GM12878 (cell line): ENCODE results near the gene SPATA24. TPM values are rescaled to one million over a fixed set of nuclear protein-coding genes. Genes with fewer than 3 reads are reported as not detected.

Experiments
- ATAC-seq: fragments of 200-7000 bp; cut with Tn5 transposase; 3 replicates; pipeline ENCODE4 v1.9.1; 2020; ENCODE audit warnings: mild to moderate bottlenecking, moderate library complexity
- BruUV-seq: library from RNA; stranded (reverse); fragments of 400-500 nt; replicated peaks from 2 replicates; lab custom pipeline; 2021; lab: Mats Ljungman, UMichigan
- CTCF ChIA-PET: fragments of 300-600 bp; sonication (Branson Sonifier 250); formaldehyde crosslinking; extraction: SDS; loops from one replicate; lab custom pipeline; 2021; ENCODE audit warnings: inconsistent platforms; lab: Yijun Ruan, JAX
- POLR2A ChIA-PET: fragments of 350-600 bp; formaldehyde crosslinking; extraction: SDS; loops from one replicate; lab custom pipeline; 2021; ENCODE audit warnings: inconsistent platforms; lab: Charles Lee
- RAD21 ChIA-PET: fragments of 300-600 bp; sonication (Branson Sonifier 250); formaldehyde crosslinking; loops from one replicate; lab custom pipeline; 2023; ENCODE audit warnings: antibody characterized with exemption; ENCODE audit not compliant: unreplicated experiment; lab: Charles Lee
- SMC1A ChIA-PET: fragments of 300-600 bp; sonication (Branson Sonifier 250); formaldehyde crosslinking; loops from one replicate; lab custom pipeline; 2023; ENCODE audit not compliant: unreplicated experiment, uncharacterized antibody; lab: Charles Lee
- DNase-seq: peaks from one replicate; pipeline ENCODE4 v3.0.0-alpha.2; 2011; ENCODE audit warnings: low read depth, low spot score
- FAIRE-seq: peaks from 3 replicates; lab custom pipeline; 2011; peaks lifted over from hg19 to GRCh38; lab: Jason Lieb, UNC
- H2AFZ ChIP-seq: 2 replicates; pipeline ENCODE4 v1.6.0; 2011; ENCODE audit warnings: low read depth, low read length, control low read depth; ENCODE audit not compliant: control insufficient read depth
- H3K27ac ChIP-seq: 2 replicates; pipeline ENCODE4 v1.5.1; 2011; ENCODE audit warnings: control low read depth; ENCODE audit not compliant: control insufficient read depth, insufficient read depth
- H3K27me3 ChIP-seq, 2 experiments: replicated peaks in 1 of 2; 2 replicates each; pipeline versions ENCODE4 v1.6.0 to v1.6.1; 2011; ENCODE audit warnings: low read length in 1 of 2; ENCODE audit not compliant: control insufficient read depth in 2 of 2, insufficient read depth in 2 of 2
- H3K36me3 ChIP-seq, 2 experiments: 2 replicates each; pipeline ENCODE4 v1.5.1; 2011; ENCODE audit warnings: low read length in 1 of 2; ENCODE audit not compliant: control insufficient read depth in 2 of 2, insufficient read depth in 2 of 2
- H3K4me1 ChIP-seq: 2 replicates; pipeline ENCODE4 v1.6.1; 2011; ENCODE audit warnings: mild to moderate bottlenecking, low read length, moderate library complexity, mixed read lengths; ENCODE audit not compliant: control insufficient read depth, insufficient read depth
- H3K4me2 ChIP-seq: 2 replicates; pipeline ENCODE4 v1.6.0; 2011; ENCODE audit warnings: control low read depth; ENCODE audit not compliant: control insufficient read depth, insufficient read depth
- H3K4me3 ChIP-seq: fragments of 200-600 bp; sonication (generic); 2 replicates; pipeline ENCODE4 v1.5.1; 2016
- H3K79me2 ChIP-seq: 2 replicates; pipeline ENCODE4 v1.6.0; 2011; ENCODE audit warnings: low read length; ENCODE audit not compliant: control insufficient read depth, insufficient read depth
- H3K9ac ChIP-seq: 2 replicates; pipeline ENCODE4 v1.8.0; 2011; ENCODE audit warnings: low read length, control low read depth, mixed read lengths; ENCODE audit not compliant: control insufficient read depth, insufficient read depth
- H3K9me3 ChIP-seq: replicated peaks from 3 replicates; pipeline ENCODE4 v1.5.1; 2011; ENCODE audit warnings: mild to moderate bottlenecking, low read length; ENCODE audit not compliant: control insufficient read depth, insufficient read depth
- H4K20me1 ChIP-seq: 2 replicates; pipeline ENCODE4 v1.6.0; 2011; ENCODE audit not compliant: control insufficient read depth, insufficient read depth
- ATF2 ChIP-seq: IDR thresholded peaks from 2 replicates; pipeline ENCODE4 v1.6.1; 2012; ENCODE audit warnings: low read length, inconsistent platforms
- ATF7 ChIP-seq: fragments of 450-650 bp; IDR thresholded peaks from 2 replicates; pipeline ENCODE4 v1.6.1; 2016; ENCODE audit warnings: low read depth, mild to moderate bottlenecking
- BHLHE40 ChIP-seq, 2 experiments: fragments of 450-650 bp in 1 of 2; IDR thresholded peaks; 2 replicates each; pipeline ENCODE4 v1.6.1; 2011 to 2017; ENCODE audit warnings: low read depth in 2 of 2, borderline replicate concordance in 1 of 2, improper control_type of control experiment in 1 of 2, low read length in 1 of 2, mild to moderate bottlenecking in 1 of 2
- CBX3 ChIP-seq: fragments of 200-600 bp; sonication (generic); IDR thresholded peaks from 2 replicates; pipeline ENCODE4 v1.6.1; 2016; ENCODE audit warnings: low read depth, borderline replicate concordance
- ETV6 ChIP-seq, 2 experiments: fragments of 450-650 bp in 1 of 2; IDR thresholded peaks in 1 of 2; conservative IDR thresholded peaks in 1 of 2; 2 replicates each; pipeline ENCODE4 v1.6.1; 2014; ENCODE audit warnings: antibody characterized with exemption in 1 of 2, borderline replicate concordance in 1 of 2, low read depth in 1 of 2, mild to moderate bottlenecking in 1 of 2, moderate library complexity in 1 of 2
- MYB ChIP-seq: fragments of 150-350 bp; IDR thresholded peaks from 2 replicates; pipeline ENCODE4 v1.6.1; 2014; ENCODE audit warnings: mild to moderate bottlenecking, low read depth, low read length, borderline replicate concordance
- RAD51 ChIP-seq: fragments of 450-650 bp; IDR thresholded peaks from 2 replicates; pipeline ENCODE4 v1.6.1; 2016; ENCODE audit warnings: moderate library complexity, mild to moderate bottlenecking, inconsistent platforms
- SMAD1 ChIP-seq: fragments of 450-650 bp; IDR thresholded peaks from 2 replicates; pipeline ENCODE4 v1.6.1; 2018; ENCODE audit warnings: mild to moderate bottlenecking, low read depth; ENCODE audit not compliant: partially characterized antibody
- TCF3 ChIP-seq: IDR thresholded peaks from 2 replicates; pipeline ENCODE4 v1.6.1; 2012; ENCODE audit warnings: low read depth, mild to moderate bottlenecking, low read length, borderline replicate concordance; ENCODE audit not compliant: insufficient read depth
- TCF7 ChIP-seq: IDR thresholded peaks from 2 replicates; pipeline ENCODE4 v1.6.1; 2014; ENCODE audit warnings: antibody characterized with exemption, borderline replicate concordance
- ZSCAN29 ChIP-seq: fragments of 450-650 bp; IDR thresholded peaks from 2 replicates; pipeline ENCODE4 v1.6.1; 2017; ENCODE audit warnings: mild to moderate bottlenecking, moderate library complexity
- WGBS: methylation state at CpG from one replicate; pipeline ENCODE4 v1.1.6; 2016; ENCODE audit warnings: low lambda C conversion rate; ENCODE audit not compliant: insufficient replicate concordance, insufficient coverage; ENCODE audit errors: missing lambda C conversion rate; 5-methylcytosine and 5-hydroxymethylcytosine counted together
- in situ Hi-C: fragments of 300-500 bp; cut with MboI; formaldehyde crosslinking; loops from 9 replicates; pipeline ENCODE4 v1.14.3; 2018; ENCODE audit warnings: mixed read lengths
- intact Hi-C: fragments of 100-400 bp; cut with micrococcal nuclease; formaldehyde crosslinking; loops from one replicate; pipeline ENCODE4 v1.14.2; 2022; ENCODE audit not compliant: unreplicated experiment
- polyA plus RNA-seq, 11 experiments: library from polyadenylated mRNA; depleted of rRNA in 4 of 11; unstranded in 6 of 11; stranded (reverse) in 5 of 11; fragments of >200 nt; fragmentation: Nextera tagmentation in 4 of 11; fragmentation: Illumina TruSeq in 1 of 11; extraction: Ambion mirVana in 4 of 11; extraction: Trizol in 1 of 11; gene quantifications; 1 replicate in 1 of 11; 2 replicates in 10 of 11; pipeline versions ENCODE4 v1.2.1 to v1.2.3, GENCODE V29; 2011 to 2016; ENCODE audit warnings: inconsistent platforms in 2 of 11, missing spikeins in 2 of 11, low read depth in 1 of 11
- total RNA-seq, 4 experiments: library from RNA; depleted of rRNA in 3 of 4; stranded (reverse); fragments of >200 nt in 3 of 4; fragmentation: Illumina TruSeq in 1 of 4; extraction: Trizol in 1 of 4; gene quantifications; 2 replicates each; pipeline versions ENCODE4 v1.2.1 to v1.2.3, GENCODE V29; 2013 to 2021
- TF ChIP-seq, protein P1 (sequence below): IDR thresholded peaks from 2 replicates; pipeline ENCODE4 v1.6.1; 2011; ENCODE audit warnings: mild to moderate bottlenecking, low read depth, low read length, moderate library complexity; ENCODE audit not compliant: insufficient replicate concordance
- TF ChIP-seq, protein P2 (sequence below): fragments of 450-650 bp; IDR thresholded peaks from 2 replicates; pipeline ENCODE4 v1.6.1; 2014; ENCODE audit warnings: mild to moderate bottlenecking

SPATA24 gene
- total and polyA plus RNA-seq, 10 of the 15 experiments (the other 5 are each of a cell fraction or from before 2014, with no cell fraction given), result 4.1 to 9.8 (median 7.3) TPM

GRCh38 chr5:139408191-139408590 lies 4.3 kb upstream of the SPATA24 start:
- Histone ChIP-seq H3K4me3 (no peak overlapping the region), H2AFZ (no peak overlapping the region), H3K27ac (no peak overlapping the region), H3K4me1 (peaks cover 18% of the 10 kb centered on the region), H3K36me3 (no peaks in the 10 kb centered on the region), H3K9me3 (no peaks in the 10 kb centered on the region), H3K27me3 (no peaks in the 10 kb centered on the region), H3K79me2 (no peaks in the 10 kb centered on the region), H3K9ac (no peak overlapping the region), H4K20me1 (no peaks in the 10 kb centered on the region), H3K4me2 (no peak overlapping the region)
- 97% methylated on average over 7 of the region's 7 CpGs for WGBS
- ATAC-seq (no peak), DNase-seq (no peak), FAIRE-seq (no peak)
- ChIA-PET CTCF (interaction anchor here (0.7 to 3.8 kb wide), 5 partner anchors 11 to 110 kb away, joined by 3 to 39 read pairs (median 6); no protein-coding TSS in a partner anchor), POLR2A (interaction anchor here (0.7 to 2.7 kb wide), 5 partner anchors 12 to 229 kb away, joined by 3 to 10 read pairs (median 3); partner anchors contain the start of gene DNAJC18), RAD21 (interaction anchor here (0.7 to 2.2 kb wide), 7 partner anchors 8 to 140 kb away, joined by 3 to 16 read pairs (median 4); no protein-coding TSS in a partner anchor), SMC1A (interaction anchor here (0.6 to 3.3 kb wide), 10 partner anchors 7 to 136 kb away, joined by 3 to 14 read pairs (median 4); partner anchors contain the start of gene MZB1)
- in situ Hi-C loops, result no loop called here
- no TSS peak for BruUV-seq
- TF ChIP-seq TCF3 (no peak), ETV6 (conservative IDR thresholded peaks at IDR 0.05 in 1 of 2, IDR thresholded peaks at IDR 0.05 in 1 of 2; ENCODE audit: borderline replicate concordance in 1 of 2, low read depth in 1 of 2) (no peak), MYB (no peak), ZSCAN29 (no peak), SMAD1 (no peak), ATF2 (no peak), TCF7 (no peak), BHLHE40 (IDR thresholded peaks at IDR 0.05; ENCODE audit: borderline replicate concordance in 1 of 2, low read depth in 2 of 2, low read length in 1 of 2) (no peak), CBX3 (no peak), RAD51 (no peak), ATF7 (no peak)
- TF ChIP-seq, protein P1, sequence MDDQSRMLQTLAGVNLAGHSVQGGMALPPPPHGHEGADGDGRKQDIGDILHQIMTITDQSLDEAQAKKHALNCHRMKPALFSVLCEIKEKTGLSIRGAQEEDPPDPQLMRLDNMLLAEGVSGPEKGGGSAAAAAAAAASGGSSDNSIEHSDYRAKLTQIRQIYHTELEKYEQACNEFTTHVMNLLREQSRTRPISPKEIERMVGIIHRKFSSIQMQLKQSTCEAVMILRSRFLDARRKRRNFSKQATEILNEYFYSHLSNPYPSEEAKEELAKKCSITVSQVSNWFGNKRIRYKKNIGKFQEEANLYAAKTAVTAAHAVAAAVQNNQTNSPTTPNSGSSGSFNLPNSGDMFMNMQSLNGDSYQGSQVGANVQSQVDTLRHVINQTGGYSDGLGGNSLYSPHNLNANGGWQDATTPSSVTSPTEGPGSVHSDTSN, result no peak
- TF ChIP-seq, protein P2, sequence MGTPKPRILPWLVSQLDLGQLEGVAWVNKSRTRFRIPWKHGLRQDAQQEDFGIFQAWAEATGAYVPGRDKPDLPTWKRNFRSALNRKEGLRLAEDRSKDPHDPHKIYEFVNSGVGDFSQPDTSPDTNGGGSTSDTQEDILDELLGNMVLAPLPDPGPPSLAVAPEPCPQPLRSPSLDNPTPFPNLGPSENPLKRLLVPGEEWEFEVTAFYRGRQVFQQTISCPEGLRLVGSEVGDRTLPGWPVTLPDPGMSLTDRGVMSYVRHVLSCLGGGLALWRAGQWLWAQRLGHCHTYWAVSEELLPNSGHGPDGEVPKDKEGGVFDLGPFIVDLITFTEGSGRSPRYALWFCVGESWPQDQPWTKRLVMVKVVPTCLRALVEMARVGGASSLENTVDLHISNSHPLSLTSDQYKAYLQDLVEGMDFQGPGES, result no peak
- intact Hi-C loops, result no loop called here
